Lung (tissue), 12 donors: ENCODE measurements around the gene KCNQ1OT1. TPM values are rescaled to one million over a fixed set of nuclear protein-coding genes. Genes with fewer than 3 reads are reported as not detected.

ENCODE experiments used
- ATAC-seq: fragments of 200-7000 bp; cut with Tn5 transposase; one replicate; pipeline ENCODE4 v1.9.1; 2020; ENCODE audit warnings: moderate number of reproducible peaks; ENCODE audit not compliant: insufficient read depth, low FRiP score
- DNase-seq, 3 donors: peaks; one replicate each; pipeline ENCODE4 v3.0.0-alpha.2; 2013 to 2017
- H3K27ac ChIP-seq, 2 donors: one replicate each; pipeline ENCODE4 v1.5.1; 2013; ENCODE audit warnings: mild to moderate bottlenecking in 2 of 2, moderate library complexity in 2 of 2, control low read depth in 1 of 2, inconsistent platforms in 1 of 2, low read depth in 1 of 2, low read length in 1 of 2
- H3K27me3 ChIP-seq, 3 donors: one replicate each; pipeline ENCODE4 v1.5.1; 2013; ENCODE audit warnings: low read length in 2 of 3; ENCODE audit not compliant: control insufficient read depth in 3 of 3, insufficient read depth in 3 of 3
- H3K36me3 ChIP-seq, 4 donors: one replicate each; pipeline ENCODE4 v1.5.1; 2013; ENCODE audit warnings: low read length in 4 of 4, mild to moderate bottlenecking in 1 of 4, moderate library complexity in 1 of 4; ENCODE audit not compliant: control insufficient read depth in 4 of 4, insufficient read depth in 4 of 4
- H3K4me1 ChIP-seq, 5 donors: one replicate each; pipeline ENCODE4 v1.5.1; 2013; ENCODE audit warnings: low read length in 5 of 5, mild to moderate bottlenecking in 2 of 5, moderate library complexity in 1 of 5; ENCODE audit not compliant: control insufficient read depth in 5 of 5, insufficient read depth in 5 of 5
- H3K4me3 ChIP-seq: one replicate; pipeline ENCODE4 v1.5.1; 2013; ENCODE audit warnings: mild to moderate bottlenecking, control low read depth, moderate library complexity
- H3K9ac ChIP-seq, 2 donors: one replicate each; pipeline ENCODE4 v1.5.1; 2013; ENCODE audit warnings: low read length in 2 of 2, control low read depth in 1 of 2; ENCODE audit not compliant: insufficient read depth in 1 of 2
- H3K9me3 ChIP-seq, 4 donors: one replicate each; pipeline ENCODE4 v1.5.1; 2013; ENCODE audit warnings: low read length in 3 of 4, mild to moderate bottlenecking in 1 of 4, moderate library complexity in 1 of 4; ENCODE audit not compliant: control insufficient read depth in 4 of 4, insufficient read depth in 3 of 4
- WGBS, 2 donors: extraction: QIAGEN DNeasy Blood & Tissue Kit; methylation state at CpG; one replicate each; pipeline ENCODE4 v1.1.7; 2013; 5-methylcytosine and 5-hydroxymethylcytosine counted together
- polyA plus RNA-seq, 2 donors: library from polyadenylated mRNA; stranded (reverse); fragments of 200-250 nt; gene quantifications; one replicate each; pipeline ENCODE4 v1.2.1, GENCODE V29; 2013
- total RNA-seq, 2 donors: library from RNA; depleted of rRNA in 1 of 2; stranded (reverse); fragments of >200 nt in 1 of 2; gene quantifications; one replicate each; pipeline ENCODE4 v1.2.1, GENCODE V29; 2014 to 2021
- TF ChIP-seq, protein P1 (sequence below): IDR thresholded peaks from 2 replicates; pipeline ENCODE4 v1.5.1; 2012; ENCODE audit warnings: mild to moderate bottlenecking; ENCODE audit errors: control extremely low read depth, extremely low read depth
- donor health status: control.
- donor health status: control.
- donor health status: Bipolar disorder and iron deficiency.
- donor health status: healthy.
- donor health status: DM: yes; HTN: yes; CAD: no.

The KCNQ1OT1 gene
- total and polyA plus RNA-seq, 4 donors: 0.02 to 14.5 (median 1.7) TPM

- Histone ChIP-seq H3K36me3 (no peaks in the 10 kb centered on the region), H3K27me3 (no peaks in the 10 kb centered on the region), H3K27ac (no peak overlapping the region), H3K9ac (no peak overlapping the region), H3K4me3 (no peak overlapping the region), H3K9me3 (no peaks in the 10 kb centered on the region), H3K4me1 (peaks cover 0 to 34% (median 0%) of the 10 kb centered on the region in 5 donors)
- 94 to 95% methylated on average over 32 of the region's 32 CpGs for WGBS, 2 donors
- ATAC-seq (no peak), DNase-seq (no peak)
- TF ChIP-seq, protein P1, sequence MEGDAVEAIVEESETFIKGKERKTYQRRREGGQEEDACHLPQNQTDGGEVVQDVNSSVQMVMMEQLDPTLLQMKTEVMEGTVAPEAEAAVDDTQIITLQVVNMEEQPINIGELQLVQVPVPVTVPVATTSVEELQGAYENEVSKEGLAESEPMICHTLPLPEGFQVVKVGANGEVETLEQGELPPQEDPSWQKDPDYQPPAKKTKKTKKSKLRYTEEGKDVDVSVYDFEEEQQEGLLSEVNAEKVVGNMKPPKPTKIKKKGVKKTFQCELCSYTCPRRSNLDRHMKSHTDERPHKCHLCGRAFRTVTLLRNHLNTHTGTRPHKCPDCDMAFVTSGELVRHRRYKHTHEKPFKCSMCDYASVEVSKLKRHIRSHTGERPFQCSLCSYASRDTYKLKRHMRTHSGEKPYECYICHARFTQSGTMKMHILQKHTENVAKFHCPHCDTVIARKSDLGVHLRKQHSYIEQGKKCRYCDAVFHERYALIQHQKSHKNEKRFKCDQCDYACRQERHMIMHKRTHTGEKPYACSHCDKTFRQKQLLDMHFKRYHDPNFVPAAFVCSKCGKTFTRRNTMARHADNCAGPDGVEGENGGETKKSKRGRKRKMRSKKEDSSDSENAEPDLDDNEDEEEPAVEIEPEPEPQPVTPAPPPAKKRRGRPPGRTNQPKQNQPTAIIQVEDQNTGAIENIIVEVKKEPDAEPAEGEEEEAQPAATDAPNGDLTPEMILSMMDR: no peak
Measured at GRCh38 chr11:2732261-2732939, 32.6 kb upstream of the KCNQ1OT1 start.

DNA sequence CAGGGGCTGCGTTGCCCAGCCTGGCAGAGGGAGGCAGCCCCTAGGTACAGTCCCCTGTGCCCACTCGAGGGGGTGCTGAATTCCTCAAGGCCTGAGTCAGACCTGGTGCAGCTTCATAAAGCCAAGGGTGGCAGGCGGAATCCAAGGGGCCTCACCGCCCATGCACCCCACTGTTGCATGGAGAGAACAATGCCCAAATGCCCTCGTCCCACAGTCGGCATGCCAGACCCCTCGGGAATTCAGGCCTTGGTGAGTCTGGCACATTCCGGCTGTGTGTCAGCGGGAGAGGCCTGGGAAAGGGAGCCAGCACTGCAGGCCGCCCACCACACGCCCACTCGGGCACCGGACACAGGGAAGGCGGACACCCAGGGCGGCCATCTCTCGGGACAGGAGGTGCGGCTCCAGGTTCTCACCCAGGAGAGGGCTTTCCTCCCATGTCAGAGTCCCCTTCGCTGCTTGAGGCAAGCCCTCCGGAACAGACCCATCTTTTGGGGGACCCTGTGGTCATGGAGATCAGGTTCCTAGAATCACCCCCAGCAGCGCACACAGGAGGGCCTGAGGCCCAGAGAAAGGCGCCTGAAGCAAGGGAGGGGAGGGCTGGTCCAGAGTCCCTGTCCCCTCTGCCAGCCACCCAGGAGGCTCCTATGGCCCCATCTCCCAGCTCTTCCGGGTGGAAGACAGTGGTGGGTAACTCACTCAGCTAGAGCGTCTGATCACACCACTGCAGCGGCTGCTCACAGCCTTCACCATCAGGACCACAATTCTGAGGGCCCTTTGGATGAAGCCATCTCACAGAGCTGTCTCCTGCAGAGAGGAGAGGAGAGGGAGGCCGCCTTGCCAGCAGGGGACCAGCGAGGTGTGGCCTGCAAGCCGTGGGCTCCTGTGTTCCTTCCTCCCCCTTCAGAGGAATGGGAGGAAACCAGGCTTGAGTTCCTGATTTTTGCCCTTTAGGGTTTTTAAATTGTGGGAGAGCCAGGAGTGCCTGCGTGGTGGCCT is 31.6 kb upstream of the KCNQ1OT1 start:
- Histone ChIP-seq H3K4me3 (no peak overlapping the region), H3K27ac (no peak overlapping the region), H3K4me1 (peaks cover 0 to 36% (median 0%) of the 10 kb centered on the region in 5 donors), H3K36me3 (no peaks in the 10 kb centered on the region), H3K27me3 (no peaks in the 10 kb centered on the region), H3K9me3 (no peaks in the 10 kb centered on the region), H3K9ac (no peak overlapping the region)
- 91 to 92% methylated on average over 28 of the region's 28 CpGs for WGBS, 2 donors
- ATAC-seq: no peak
- TF ChIP-seq, protein P1: no peak
- DNase-seq: no peak

DNA sequence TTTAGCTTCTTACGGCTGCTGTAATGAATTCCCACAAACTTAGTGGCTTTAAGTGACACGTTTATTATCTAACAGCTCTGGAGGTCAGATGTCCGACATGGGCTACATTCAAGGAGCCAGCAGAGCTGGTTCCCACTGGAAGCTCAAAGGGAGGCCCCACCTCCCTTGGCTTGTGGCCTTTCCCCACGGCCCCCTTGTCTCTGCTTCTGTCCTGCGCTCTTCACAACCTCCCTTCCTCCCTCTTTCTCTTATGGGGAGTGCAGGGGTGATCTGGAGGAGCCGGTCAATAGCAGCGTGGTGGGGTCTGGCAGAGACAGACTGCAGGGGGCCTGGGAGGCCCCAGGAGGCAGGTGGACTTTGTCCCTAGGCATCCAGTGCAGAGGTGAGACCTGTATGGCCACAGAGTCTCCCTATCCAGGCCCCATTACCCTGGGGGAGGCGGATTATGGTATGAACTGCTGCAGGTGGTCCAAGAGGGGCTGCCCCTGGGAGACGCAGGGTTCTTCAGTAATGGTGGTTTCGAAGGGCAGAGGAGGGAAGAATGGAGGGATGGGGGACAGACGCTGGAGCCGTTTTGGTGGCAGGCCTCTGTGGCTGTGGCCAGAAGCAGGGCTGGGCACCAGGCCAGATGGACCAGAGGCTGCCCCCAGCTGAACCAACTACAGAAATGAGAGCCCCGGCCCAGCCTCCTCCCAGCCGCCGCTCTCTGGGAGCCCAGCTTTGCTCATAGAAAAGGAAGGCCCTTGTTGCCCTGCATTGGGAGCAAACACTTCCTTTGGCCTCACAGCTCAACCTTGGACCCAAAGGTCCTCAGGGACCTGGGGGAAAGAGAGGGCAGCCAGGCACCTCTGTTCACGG is 30.7 kb upstream of the KCNQ1OT1 start:
- Histone ChIP-seq H3K27me3 (no peaks in the 10 kb centered on the region), H3K9ac (no peak overlapping the region), H3K36me3 (no peaks in the 10 kb centered on the region), H3K4me3 (no peak overlapping the region), H3K9me3 (no peaks in the 10 kb centered on the region), H3K27ac (no peak overlapping the region), H3K4me1 (peaks cover 0 to 44% (median 0%) of the 10 kb centered on the region in 5 donors)
- WGBS, 2 donors: 89 to 90% methylated on average over 16 of the region's 16 CpGs
- TF ChIP-seq, protein P1: no peak
- ATAC-seq (no peak), DNase-seq (peak in 2 of 3 donors; percentile 48 to 83)
